H1 (cell line): Measurements from ENCODE around the gene BNC2. TPM values are rescaled to one million over a fixed set of nuclear protein-coding genes. Genes with fewer than 3 reads are reported as not detected.

ENCODE experiments used
- CTCF ChIA-PET: fragments of 300-600 bp; sonication (Branson Sonifier 250); formaldehyde crosslinking; loops from one replicate; lab custom pipeline; 2021; ENCODE audit not compliant: partially characterized antibody; lab: Charles Lee
- POLR2A ChIA-PET: fragments of 300-600 bp; sonication (Branson Sonifier 250); formaldehyde crosslinking; loops from one replicate; lab custom pipeline; 2021; ENCODE audit warnings: inconsistent platforms; ENCODE audit not compliant: partially characterized antibody; lab: Charles Lee
- DNase-seq, 2 experiments: peaks; one replicate each; pipeline versions ENCODE4 v3.0.0 to v3.0.0-alpha.2; 2010 to 2022; ENCODE audit warnings: low spot score in 2 of 2, low read depth in 1 of 2, mixed read lengths in 1 of 2
- FAIRE-seq: peaks from 2 replicates; lab custom pipeline; 2011; peaks lifted over from hg19 to GRCh38; lab: Jason Lieb, UNC
- H2AFZ ChIP-seq: 2 replicates; pipeline ENCODE4 v1.8.1; 2012; ENCODE audit warnings: low read length, inconsistent platforms
- H2AK5ac ChIP-seq: 2 replicates; pipeline ENCODE4 v1.6.1; 2013; ENCODE audit warnings: low read depth, low read length
- H2BK120ac ChIP-seq: replicated peaks from 2 replicates; pipeline ENCODE3; 2013; ENCODE audit warnings: low read depth, low read length, inconsistent platforms
- H2BK12ac ChIP-seq: 2 replicates; pipeline ENCODE4 v1.6.1; 2013; ENCODE audit warnings: low read depth, low read length
- H2BK15ac ChIP-seq: 2 replicates; pipeline ENCODE4 v1.6.1; 2013; ENCODE audit warnings: low read length
- H2BK20ac ChIP-seq: 2 replicates; pipeline ENCODE4 v1.6.1; 2013; ENCODE audit warnings: low read length
- H2BK5ac ChIP-seq: 2 replicates; pipeline ENCODE4 v1.6.1; 2013; ENCODE audit warnings: low read depth, low read length
- H3K14ac ChIP-seq: 2 replicates; pipeline ENCODE4 v1.6.1; 2013; ENCODE audit warnings: inconsistent platforms; ENCODE audit not compliant: insufficient read length
- H3K18ac ChIP-seq: 2 replicates; pipeline ENCODE4 v1.6.1; 2013; ENCODE audit warnings: low read length; ENCODE audit errors: extremely low read depth
- H3K23ac ChIP-seq: 2 replicates; pipeline ENCODE4 v1.6.1; 2013; ENCODE audit warnings: inconsistent platforms; ENCODE audit not compliant: insufficient read length
- H3K23me2 ChIP-seq: 2 replicates; pipeline ENCODE4 v1.6.1; 2013; ENCODE audit warnings: low read depth, low read length
- H3K27ac ChIP-seq: 2 replicates; pipeline ENCODE4 v1.6.1; 2011; ENCODE audit warnings: low read depth, low read length, inconsistent platforms
- H3K27me3 ChIP-seq, 4 experiments: replicated peaks in 1 of 4; 1 replicate in 1 of 4; 2 replicates in 3 of 4; pipeline versions ENCODE4 v1.6.1 to v1.8.1; 2011 to 2013; ENCODE audit warnings: low read length in 3 of 4, mild to moderate bottlenecking in 3 of 4, inconsistent platforms in 2 of 4, mixed read lengths in 2 of 4, moderate library complexity in 1 of 4; ENCODE audit not compliant: control insufficient read depth in 3 of 4, insufficient read depth in 3 of 4; ENCODE audit errors: extremely low read depth in 1 of 4
- H3K36me3 ChIP-seq, 4 experiments: 2 replicates each; pipeline versions ENCODE4 v1.6.1 to v1.8.1; 2011 to 2013; ENCODE audit warnings: mild to moderate bottlenecking in 4 of 4, low read length in 3 of 4, moderate library complexity in 2 of 4, control low read depth in 1 of 4, inconsistent platforms in 1 of 4; ENCODE audit not compliant: insufficient read depth in 4 of 4, control insufficient read depth in 2 of 4
- H3K4ac ChIP-seq: replicated peaks from 2 replicates; pipeline ENCODE3; 2013; ENCODE audit warnings: low read length, low read depth, mixed read lengths, inconsistent platforms; ENCODE audit not compliant: insufficient read length
- H3K4me1 ChIP-seq, 4 experiments: replicated peaks in 1 of 4; 1 replicate in 1 of 4; 2 replicates in 3 of 4; pipeline versions ENCODE4 v1.6.1 to v1.8.1; 2011 to 2013; ENCODE audit warnings: low read length in 3 of 4, inconsistent platforms in 2 of 4, mixed read lengths in 1 of 4; ENCODE audit not compliant: insufficient read depth in 4 of 4, control insufficient read depth in 3 of 4
- H3K4me2 ChIP-seq, 2 experiments: 2 replicates each; pipeline versions ENCODE4 v1.6.1 to v1.8.1; 2011 to 2013; ENCODE audit warnings: low read depth in 2 of 2, low read length in 2 of 2, control low read depth in 1 of 2, inconsistent platforms in 1 of 2, mild to moderate bottlenecking in 1 of 2; ENCODE audit not compliant: insufficient read depth in 1 of 2
- H3K4me3 ChIP-seq, 4 experiments: fragments of 200-600, 300-600 bp in 1 of 4; sonication (generic), shearing (Covaris generic), sonication (Bioruptor Twin) in 1 of 4; 2 replicates each; pipeline versions ENCODE4 v1.5.1 to v1.8.1; 2011 to 2016; ENCODE audit warnings: low read length in 4 of 4, low read depth in 3 of 4, control low read depth in 2 of 4, inconsistent platforms in 2 of 4, mild to moderate bottlenecking in 2 of 4, mixed read lengths in 1 of 4, moderate library complexity in 1 of 4; ENCODE audit not compliant: insufficient read depth in 2 of 4; ENCODE audit errors: extremely low read depth in 1 of 4
- H3K56ac ChIP-seq: replicated peaks from 2 replicates; pipeline ENCODE3; 2013; ENCODE audit warnings: low read depth, mild to moderate bottlenecking, mixed read lengths, low read length, inconsistent platforms; ENCODE audit not compliant: insufficient read length
- H3K79me1 ChIP-seq: 2 replicates; pipeline ENCODE4 v1.6.1; 2013; ENCODE audit warnings: low read depth, low read length, control low read depth
- H3K79me2 ChIP-seq, 2 experiments: 2 replicates each; pipeline versions ENCODE4 v1.6.1 to v1.8.1; 2012 to 2013; ENCODE audit warnings: low read length in 2 of 2, mild to moderate bottlenecking in 2 of 2, inconsistent platforms in 1 of 2; ENCODE audit not compliant: insufficient read depth in 2 of 2, control insufficient read depth in 1 of 2
- H3K9ac ChIP-seq, 4 experiments: replicated peaks in 1 of 4; 1 replicate in 1 of 4; 2 replicates in 3 of 4; pipeline versions ENCODE4 v1.6.1 to v1.8.1; 2011 to 2013; ENCODE audit warnings: low read depth in 3 of 4, low read length in 3 of 4, control low read depth in 2 of 4, mild to moderate bottlenecking in 2 of 4, moderate library complexity in 2 of 4, inconsistent platforms in 1 of 4; ENCODE audit errors: extremely low read depth in 1 of 4
- H3K9me3 ChIP-seq, 2 experiments: 2 replicates each; pipeline versions ENCODE4 v1.6.1 to v1.8.1; 2012 to 2013; ENCODE audit warnings: mild to moderate bottlenecking in 2 of 2, moderate library complexity in 2 of 2, control low read depth in 1 of 2, inconsistent platforms in 1 of 2, low read depth in 1 of 2, low read length in 1 of 2, mixed read lengths in 1 of 2; ENCODE audit not compliant: insufficient read depth in 2 of 2
- H4K20me1 ChIP-seq, 2 experiments: replicated peaks in 1 of 2; 2 replicates each; pipeline versions ENCODE3 to v1.8.1; 2011 to 2013; ENCODE audit warnings: inconsistent platforms in 2 of 2, low read length in 2 of 2, mild to moderate bottlenecking in 1 of 2; ENCODE audit not compliant: insufficient read depth in 2 of 2, control insufficient read depth in 1 of 2
- H4K5ac ChIP-seq: 2 replicates; pipeline ENCODE4 v1.6.1; 2013; ENCODE audit warnings: low read length, low read depth, mixed read lengths, inconsistent platforms; ENCODE audit not compliant: insufficient read length
- H4K8ac ChIP-seq: 2 replicates; pipeline ENCODE4 v1.8.0; 2013; ENCODE audit warnings: mild to moderate bottlenecking, moderate library complexity, low read length, inconsistent platforms; ENCODE audit not compliant: insufficient read depth; ENCODE audit errors: extremely low read depth
- H4K91ac ChIP-seq: replicated peaks from 2 replicates; pipeline ENCODE3; 2013; ENCODE audit warnings: low read length, mixed read lengths, inconsistent platforms; ENCODE audit not compliant: insufficient read length
- SP4 ChIP-seq: IDR thresholded peaks from 2 replicates; pipeline ENCODE4 v1.6.1; 2012; ENCODE audit warnings: low read length, inconsistent platforms
- polyA plus RNA-seq, 7 experiments: library from polyadenylated mRNA; depleted of rRNA in 3 of 7; stranded (reverse) in 5 of 7; unstranded in 2 of 7; fragments of >200 nt in 5 of 7; fragments of 200-250 nt in 2 of 7; gene quantifications; 1 replicate in 5 of 7; 2 replicates in 1 of 7; 4 replicates in 1 of 7; pipeline versions ENCODE4 v1.2.1 to v1.2.3, GENCODE V29; 2011 to 2013; ENCODE audit warnings: missing spikeins in 2 of 7, mixed read lengths in 2 of 7
- total RNA-seq: library from RNA; stranded (reverse); fragmentation: NEBNext Ultra II Directional; extraction: Animal tissue kit (Norgen Biotek cat#: 25700); gene quantifications from 2 replicates; pipeline ENCODE4 v1.2.1, GENCODE V29; 2021
- TF ChIP-seq, protein P1 (sequence below): IDR thresholded peaks from 2 replicates; pipeline ENCODE4 v1.6.1; 2011; ENCODE audit warnings: low read depth, mild to moderate bottlenecking, low read length; ENCODE audit not compliant: insufficient read depth

Gene BNC2
- total and polyA plus RNA-seq, 2 of the 8 experiments (the other 6 are each of a cell fraction or from before 2014, with no cell fraction given), result 16.0 to 26.8 TPM

DNA sequence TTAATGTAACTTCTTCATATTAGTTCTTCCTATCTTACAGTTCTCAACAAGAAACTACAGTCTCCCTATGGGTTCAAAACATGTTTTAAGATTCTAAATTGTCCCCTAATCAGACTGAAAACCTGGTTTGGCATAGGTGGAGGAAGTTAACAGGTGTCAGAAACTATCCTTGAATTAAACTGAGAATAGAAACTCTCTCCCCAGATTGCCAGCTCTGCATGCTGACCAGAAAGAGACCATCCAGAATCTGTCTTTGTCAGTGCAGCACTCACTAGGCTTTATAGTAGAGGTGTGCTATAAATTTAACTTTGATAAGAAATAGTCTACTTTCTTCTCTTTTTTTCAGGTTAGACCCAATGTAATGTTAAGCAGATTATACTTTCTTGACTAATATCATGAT, 63.8 kb downstream of the BNC2 start:
- Histone ChIP-seq H2BK15ac (no peak overlapping the region), H3K4me2 (no peak overlapping the region), H2BK120ac (no peak overlapping the region), H4K91ac (no peak overlapping the region), H2BK20ac (no peak overlapping the region), H3K9me3 (no peaks in the 10 kb centered on the region), H3K4me1 (peaks cover 5 to 36% (median 27%) of the 10 kb centered on the region in 4 experiments; a peak in 6 of 7 replicates), H2BK12ac (no peak overlapping the region), H4K5ac (peak overlapping the region; percentile 84), H3K9ac (no peak overlapping the region), H3K4ac (no peak overlapping the region), H3K36me3 (no peaks in the 10 kb centered on the region), H2AFZ (no peak overlapping the region), H3K23ac (no peak overlapping the region), H3K18ac (no peak overlapping the region), H3K56ac (no peak overlapping the region), H2AK5ac (no peak overlapping the region), H3K79me2 (peaks cover 0 to 43% of the 10 kb centered on the region in 2 experiments; a peak in 3 of 4 replicates), H3K79me1 (no peaks in the 10 kb centered on the region), H3K4me3 (no peak overlapping the region), H3K27me3 (no peaks in the 10 kb centered on the region), H3K23me2 (no peaks in the 10 kb centered on the region), H2BK5ac (no peak overlapping the region), H3K27ac (no peak overlapping the region), H4K8ac (no peak overlapping the region), H4K20me1 (no peaks in the 10 kb centered on the region), H3K14ac (no peak overlapping the region)
- DNase-seq (no peak), FAIRE-seq (no peak)
- no peak for TF ChIP-seq SP4
- TF ChIP-seq, protein P1, sequence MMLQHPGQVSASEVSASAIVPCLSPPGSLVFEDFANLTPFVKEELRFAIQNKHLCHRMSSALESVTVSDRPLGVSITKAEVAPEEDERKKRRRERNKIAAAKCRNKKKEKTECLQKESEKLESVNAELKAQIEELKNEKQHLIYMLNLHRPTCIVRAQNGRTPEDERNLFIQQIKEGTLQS, result no peak
- CTCF ChIA-PET, result interaction anchor here (0.8 kb wide), 1 partner anchor 104 kb away, joined by 3 read pairs; no protein-coding TSS in a partner anchor
- POLR2A ChIA-PET, result no interaction called here
